ENCODE results near the gene HACE1.
"Not testable (repeated sequence)": the region's sequence is repeated elsewhere in the genome, so short reads cannot be mapped to it uniquely, and the experiment has no call there.

Gene HACE1

GRCh38 chr6:104859225-104860146 is at the start of gene HACE1:
Gene HACE1, minus strand, starts transcription at chr6:104859919. Its CDS starts 277 bp downstream, at chr6:104859642.
- peak; percentile 85 to 87 for DNase-seq (ENCODE audit: low read depth in 2 of 2)

- no peak for DNase-seq (ENCODE audit: low read depth in 2 of 2)
These were observed 49.3 kb upstream of the HACE1 start for GRCh38 chr6:104908888-104909525.

- DNase-seq (ENCODE audit: low read depth in 2 of 2): no peak
These were observed 48.5 kb upstream of the HACE1 start for GRCh38 chr6:104908031-104908887.

GRCh38 chr6:104898893-104899292 is 39.2 kb upstream of the HACE1 start:
- not testable (repeated sequence) for DNase-seq (ENCODE audit: low read depth in 2 of 2)

DNA sequence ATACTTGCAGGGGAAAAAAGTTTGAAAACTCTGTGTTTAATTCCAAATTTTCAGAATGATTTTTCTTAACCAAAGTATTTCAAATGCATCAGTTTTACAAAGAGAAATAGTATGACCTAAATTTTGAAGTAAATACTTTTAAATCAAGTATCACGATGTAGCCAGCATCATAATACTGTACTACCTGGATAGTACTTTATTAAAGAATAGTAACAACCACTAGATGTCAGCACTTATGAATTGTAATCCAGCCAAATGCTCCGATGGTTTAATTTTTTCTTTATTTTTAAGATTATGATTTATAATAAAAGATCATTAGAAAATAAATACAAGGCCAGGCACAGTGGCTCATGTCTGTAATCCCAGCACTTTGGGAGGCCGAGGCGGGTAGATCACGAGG is 37.2 kb upstream of the HACE1 start:
- no peak for DNase-seq (ENCODE audit: low read depth in 2 of 2)

- DNase-seq (ENCODE audit: low read depth in 2 of 2): no peak
These were observed 28.3 kb upstream of the HACE1 start for GRCh38 chr6:104888066-104888465.

DNA sequence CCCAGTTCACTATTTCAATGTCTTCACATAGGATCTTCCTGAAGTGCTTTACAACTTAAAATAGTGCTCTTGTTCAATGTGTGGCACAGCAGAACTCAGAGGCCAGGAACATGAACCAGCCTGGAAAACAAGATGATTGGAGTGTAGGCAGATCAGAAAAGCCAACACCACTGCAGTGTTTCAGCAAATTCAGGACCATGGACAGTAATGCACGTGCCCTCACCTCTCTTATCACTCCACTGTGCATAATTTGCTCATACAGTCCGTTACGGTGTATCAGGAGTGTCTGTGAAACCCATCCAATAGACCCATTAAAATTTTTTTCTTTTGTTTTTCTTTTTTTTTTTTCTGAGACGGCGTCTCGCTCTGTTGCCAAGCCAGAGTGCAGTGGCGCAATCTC is 27.6 kb upstream of the HACE1 start:
- DNase-seq (ENCODE audit: low read depth in 2 of 2): no peak

DNA sequence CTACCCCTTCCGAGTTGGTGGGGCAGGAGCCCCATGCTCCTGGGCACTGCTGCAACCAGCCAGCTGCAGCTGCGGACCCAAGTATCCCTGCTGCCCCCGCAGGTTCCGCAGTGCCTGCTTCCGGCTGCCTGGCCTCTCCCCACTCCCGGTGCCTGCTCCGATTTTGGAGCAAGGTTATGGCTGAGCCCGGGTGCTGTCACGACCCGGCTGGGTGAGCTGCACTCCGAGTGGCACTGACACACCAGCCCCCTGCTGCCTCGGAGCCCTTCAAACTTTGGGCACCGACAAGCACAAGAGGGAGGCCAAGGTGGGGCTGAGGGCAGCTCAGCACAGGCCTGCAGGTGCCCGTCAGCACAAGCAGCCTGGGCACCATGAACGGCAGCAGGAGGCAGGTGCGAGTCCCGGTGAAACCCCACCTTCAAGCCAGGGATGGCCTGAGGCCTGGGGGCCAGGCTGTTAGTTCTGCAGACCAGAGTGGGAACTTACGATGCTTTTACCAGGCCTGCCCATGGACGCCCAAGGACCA is 25.9 kb upstream of the HACE1 start:
- DNase-seq (ENCODE audit: low read depth in 2 of 2): no peak

GRCh38 chr6:104884867-104885517 is 25.3 kb upstream of the HACE1 start:
- DNase-seq (ENCODE audit: low read depth in 2 of 2): no peak

DNA sequence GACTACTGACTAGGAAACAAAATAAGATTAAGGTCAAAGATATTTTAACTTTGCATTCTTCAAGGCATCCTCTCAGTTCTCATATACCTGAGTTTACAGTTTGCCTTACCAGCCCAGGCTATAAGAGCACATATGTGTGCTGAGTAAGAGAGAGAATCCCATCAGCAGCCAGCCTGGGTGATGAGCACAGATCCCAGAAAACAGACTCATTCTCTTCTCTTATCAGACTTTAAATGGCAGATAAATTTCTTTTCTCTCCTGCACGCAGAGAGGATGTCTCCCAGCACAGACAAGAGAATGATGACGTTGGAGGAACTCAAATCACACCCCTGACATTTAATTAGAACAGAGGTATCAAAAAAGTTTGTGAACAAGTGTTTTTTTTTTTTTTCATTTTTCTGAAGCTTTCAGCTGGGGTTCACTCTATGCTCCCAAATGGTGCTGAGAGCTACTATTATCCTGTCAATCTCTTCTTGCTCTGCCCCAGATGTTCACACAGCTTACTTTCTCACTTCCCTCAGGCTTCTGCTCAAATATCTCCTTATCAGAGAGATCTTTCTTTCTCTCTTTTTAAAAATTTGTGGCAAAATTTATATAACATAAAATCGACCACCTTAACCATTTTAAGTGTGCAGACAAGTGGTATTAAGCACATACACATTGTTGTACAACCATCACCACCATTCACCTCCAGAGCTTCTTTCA is 22.4 kb upstream of the HACE1 start:
- DNase-seq (ENCODE audit: low read depth in 2 of 2): no peak

DNA sequence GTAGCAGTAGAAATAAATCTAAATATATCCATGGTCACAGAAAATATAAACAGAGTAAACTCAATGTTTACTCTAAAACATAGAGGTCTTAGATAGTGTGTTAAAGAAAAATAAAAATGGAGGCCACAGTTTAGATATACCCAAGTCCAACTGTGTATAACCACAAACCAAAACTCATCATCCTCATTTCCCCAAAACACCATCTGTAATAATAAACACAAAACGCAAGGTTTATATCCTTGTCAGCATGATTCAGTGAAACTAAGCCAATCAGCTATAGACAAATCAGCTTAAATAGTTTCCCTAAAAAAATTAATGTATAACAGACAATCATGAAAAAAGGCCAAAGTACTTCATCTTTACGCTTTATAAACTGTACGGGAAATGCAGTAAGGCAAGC is 2.7 kb upstream of the HACE1 start:
- DNase-seq (ENCODE audit: low read depth in 2 of 2): no peak

- DNase-seq (ENCODE audit: low read depth in 2 of 2): no peak
These were observed 502 bp upstream of the HACE1 start for GRCh38 chr6:104860221-104860620.

DNA sequence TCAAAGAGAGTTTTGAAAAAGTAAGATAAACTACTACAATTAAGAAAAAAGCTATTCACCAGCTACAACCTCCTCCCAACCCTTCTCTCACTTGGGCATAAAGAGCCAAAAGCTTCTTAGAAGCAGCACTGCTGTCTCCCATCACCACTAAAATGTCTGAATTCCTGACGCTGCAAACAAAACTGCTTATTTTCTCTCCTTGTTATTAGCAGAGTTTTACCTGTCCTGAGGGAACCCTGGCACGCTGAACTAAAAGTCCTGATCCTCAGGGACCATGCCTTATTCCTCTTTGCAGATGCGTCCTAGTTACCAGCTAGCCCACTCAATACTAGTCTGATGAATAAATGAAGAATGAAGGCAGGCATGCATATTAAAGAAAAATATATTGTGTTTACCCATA is 1.1 kb downstream of the HACE1 start:
- DNase-seq (ENCODE audit: low read depth in 2 of 2): no peak

DNA sequence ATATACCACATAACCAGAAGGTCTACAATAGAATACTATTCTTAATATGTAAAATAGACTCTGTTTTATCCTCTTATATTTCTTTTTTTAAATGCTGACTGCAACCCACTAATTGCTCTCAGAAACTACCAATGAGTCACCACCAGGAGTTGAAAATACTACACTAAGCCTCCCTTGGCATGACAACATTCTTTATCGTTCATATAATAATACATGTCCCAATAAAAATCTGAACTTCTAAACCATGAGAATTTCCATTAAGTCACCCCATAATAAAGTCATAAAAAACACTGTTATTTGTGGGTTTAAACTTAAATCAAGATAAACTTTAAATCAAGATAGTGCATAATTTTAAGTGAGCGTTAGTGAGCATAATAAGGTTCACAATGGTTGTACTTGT is 4.2 kb downstream of the HACE1 start:
- DNase-seq (ENCODE audit: low read depth in 2 of 2): no peak

- DNase-seq (ENCODE audit: low read depth in 2 of 2): not testable (repeated sequence)
These were observed 12.0 kb downstream of the HACE1 start for GRCh38 chr6:104847721-104848120.

DNA sequence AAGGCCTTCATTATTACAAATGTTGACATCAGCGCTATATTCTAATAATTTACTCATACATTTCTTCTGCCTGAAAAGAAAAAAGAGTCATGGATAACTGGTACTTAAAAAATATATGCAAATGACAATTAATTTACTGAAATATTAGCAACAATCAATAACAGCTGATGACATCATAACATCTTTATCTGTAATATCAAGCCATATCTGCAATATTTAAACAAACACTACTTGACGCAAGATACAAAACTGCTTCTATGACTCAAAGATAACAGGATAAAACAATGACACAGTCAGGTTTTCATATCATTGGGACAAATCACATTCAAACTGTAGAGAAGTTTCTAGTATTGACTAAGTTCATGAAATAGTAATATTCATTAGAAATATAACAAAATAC is 16.5 kb downstream of the HACE1 start:
- no peak for DNase-seq (ENCODE audit: low read depth in 2 of 2)

DNA sequence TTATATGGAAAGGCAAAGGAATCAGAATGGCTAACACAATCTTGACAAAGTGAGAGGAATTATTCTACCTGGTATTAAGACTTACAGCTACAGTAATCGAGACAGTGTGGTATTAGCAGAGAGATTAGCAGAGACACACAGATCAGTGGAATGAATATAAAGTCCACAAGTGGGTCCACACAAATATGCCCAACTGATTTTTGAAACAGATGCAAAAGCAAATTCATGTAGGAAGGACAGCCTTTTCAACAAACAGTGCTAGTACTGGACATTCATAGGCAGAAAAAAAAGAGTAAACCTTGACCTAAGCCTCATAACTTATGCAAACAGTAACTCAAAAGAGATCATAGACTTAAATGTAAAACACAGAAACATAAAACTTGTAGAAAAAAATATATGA is 22.6 kb downstream of the HACE1 start:
- no peak for DNase-seq (ENCODE audit: low read depth in 2 of 2)

- not testable (repeated sequence) for DNase-seq (ENCODE audit: low read depth in 2 of 2)
These were observed 23.2 kb downstream of the HACE1 start for GRCh38 chr6:104836479-104837020.

GRCh38 chr6:104835782-104836181 is 23.9 kb downstream of the HACE1 start:
- DNase-seq (ENCODE audit: low read depth in 2 of 2): no peak

GRCh38 chr6:104829183-104829958 is 30.3 kb downstream of the HACE1 start:
- no peak for DNase-seq (ENCODE audit: low read depth in 2 of 2)

All from stimulated activated CD8-positive, alpha-beta memory T cell treated with anti-CD3 and anti-CD28 coated beads, Interleukin-2, amount 100 ng/mL, for 48 hours (primary cell).